Stimulated activated CD4-positive, alpha-beta T cell treated with anti-CD3 and anti-CD28 coated beads, Interleukin-4, amount 100 ng/mL, for 4 hours (primary cell): ENCODE results near the gene AADAC.
"Not testable (repeated sequence)": the region's sequence is repeated elsewhere in the genome, so short reads cannot be mapped to it uniquely, and the experiment has no call there.

Experiments used
- DNase-seq, 2 experiments: peaks; one replicate each; pipeline ENCODE4 v3.0.0-alpha.2; 2020

The AADAC gene

DNA sequence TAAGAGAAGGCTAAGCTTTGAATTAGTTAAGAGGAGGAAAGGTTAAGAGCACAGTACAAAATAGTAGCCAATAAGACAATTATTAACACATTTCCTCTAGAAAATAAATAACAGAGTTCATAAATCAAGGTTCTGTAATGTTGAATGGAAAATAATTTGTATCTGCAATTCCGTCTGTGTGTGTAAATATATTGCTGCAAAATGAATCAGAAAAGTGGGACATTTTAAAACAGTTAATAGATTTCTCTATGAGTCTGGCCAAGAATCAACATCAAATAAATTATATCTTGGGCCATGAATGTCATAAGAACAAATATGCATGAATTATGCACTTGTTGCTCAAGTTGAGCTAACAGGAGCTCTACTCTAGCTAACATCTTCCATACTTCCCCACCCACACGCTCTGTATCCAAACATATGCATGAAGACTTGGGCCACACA is 45.3 kb downstream of the AADAC start:
- no peak for DNase-seq

DNA sequence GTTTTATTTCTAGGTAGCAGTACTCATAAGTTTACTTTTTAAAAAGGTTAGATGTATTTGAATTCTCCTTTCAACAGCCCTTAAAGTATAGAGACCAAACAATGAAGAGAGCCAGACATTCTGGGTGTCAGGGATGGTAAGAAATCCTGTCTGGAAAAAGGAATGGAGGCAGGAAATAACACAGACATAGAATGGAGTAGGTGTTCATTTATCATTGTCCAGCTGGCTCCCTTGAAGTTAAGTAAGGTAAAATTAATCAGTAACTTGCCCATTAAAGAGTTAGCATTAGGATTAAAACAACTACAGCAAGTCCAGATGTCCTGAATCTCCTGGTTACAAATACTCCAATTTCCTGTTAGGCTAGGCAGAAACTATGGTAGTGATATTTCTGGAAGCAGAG is 46.0 kb downstream of the AADAC start:
- DNase-seq = no peak

DNA sequence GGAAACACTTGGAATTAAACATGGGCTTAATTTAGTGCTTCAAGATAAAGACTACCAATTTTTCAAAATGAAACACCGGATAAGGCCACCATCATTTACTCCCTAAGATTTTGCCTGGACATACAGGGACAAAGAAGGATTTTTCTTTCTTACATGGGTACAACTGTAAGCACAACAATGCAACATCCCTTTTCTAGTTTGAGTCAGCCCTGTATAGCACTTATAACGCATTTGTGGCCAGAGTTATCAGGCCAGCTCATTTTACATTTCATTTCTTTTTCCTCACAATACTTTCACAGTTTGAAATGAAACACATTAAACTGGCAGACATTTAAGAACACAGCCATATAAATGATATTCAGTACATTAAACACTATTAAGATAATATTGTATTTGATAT is 49.7 kb downstream of the AADAC start:
- DNase-seq = no peak

DNA sequence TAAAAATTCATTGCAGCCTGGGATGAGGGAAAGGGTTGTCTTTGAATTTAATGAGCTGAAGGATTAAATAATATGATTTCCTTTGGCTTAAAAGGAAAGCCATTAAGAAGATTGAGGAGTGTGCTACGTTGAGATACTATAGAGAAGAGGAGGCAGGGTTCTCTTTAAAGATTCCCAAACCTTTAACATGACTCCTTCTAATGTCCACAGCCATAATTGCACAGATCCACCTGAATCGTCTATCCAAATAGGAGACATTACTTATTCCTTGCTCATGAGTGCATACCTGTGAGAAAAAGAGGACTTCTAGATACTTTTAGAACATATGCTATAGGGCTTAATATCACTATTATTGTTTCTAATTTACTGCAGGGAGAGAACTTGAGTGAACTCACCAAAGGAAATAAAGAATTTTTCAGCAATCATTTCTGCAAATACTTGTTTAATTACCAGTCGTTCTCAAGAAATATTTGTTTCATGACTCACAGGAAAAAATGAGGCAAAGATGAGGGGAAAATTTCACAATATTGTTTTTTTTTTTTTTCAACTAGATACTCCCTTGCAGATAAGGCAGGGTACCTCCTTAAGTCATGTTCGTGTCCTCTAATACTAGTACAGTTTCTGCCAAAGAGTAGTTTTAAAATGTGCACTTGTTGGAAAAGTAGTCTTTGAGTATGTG is 50.6 kb downstream of the AADAC start:
- no peak for DNase-seq

DNA sequence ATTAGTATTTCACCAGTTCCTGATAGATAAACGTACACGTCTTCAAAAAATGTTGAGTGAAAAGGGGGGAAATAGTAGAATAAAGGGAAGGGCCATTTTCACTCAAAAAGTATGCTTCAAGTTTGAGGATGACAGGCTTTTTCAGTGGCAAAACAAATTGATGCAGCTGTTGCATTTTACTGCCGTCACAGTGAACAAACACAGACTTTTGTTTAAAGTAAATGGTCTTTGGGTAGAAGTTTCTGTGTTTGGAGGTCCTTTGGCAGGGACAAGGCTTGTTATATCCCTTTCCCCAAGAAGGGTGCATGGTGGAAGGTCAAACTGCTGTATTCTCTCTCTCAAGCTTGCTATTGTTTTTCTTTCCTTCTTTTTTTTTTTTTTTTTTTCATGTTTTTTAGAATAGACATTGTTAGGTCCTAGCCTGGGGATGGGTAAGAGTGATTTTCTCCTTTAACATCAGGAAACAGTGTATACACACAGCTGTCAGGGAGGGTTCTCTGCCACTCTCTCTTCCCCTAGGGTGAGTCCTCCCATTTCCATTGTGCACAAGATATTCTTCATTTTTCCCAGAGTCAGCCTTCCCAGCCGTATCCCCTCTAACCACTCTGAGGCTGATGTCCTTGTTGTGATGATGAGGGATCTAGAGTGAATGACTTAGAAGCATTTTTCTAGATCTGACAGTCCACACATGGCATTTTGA is 52.9 kb downstream of the AADAC start:
- DNase-seq = no peak

DNA sequence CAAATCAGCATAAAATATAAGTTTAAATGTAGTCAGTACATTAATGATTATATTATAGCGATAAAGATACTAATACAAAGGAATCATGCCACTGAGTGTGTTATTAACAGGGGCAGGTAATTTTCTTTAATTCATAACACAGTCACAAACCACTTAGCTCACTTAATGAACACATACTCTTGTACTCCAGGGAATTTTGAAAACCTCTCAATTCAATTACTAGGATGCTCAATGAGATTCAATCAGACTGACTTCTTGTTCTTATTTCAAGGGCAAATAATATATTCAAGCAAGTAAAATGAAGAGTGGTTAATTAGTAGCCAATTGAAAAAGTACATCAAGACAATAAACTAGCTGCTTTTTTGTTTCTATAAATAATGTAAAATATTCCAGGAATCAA is 53.8 kb downstream of the AADAC start:
- no peak for DNase-seq

DNA sequence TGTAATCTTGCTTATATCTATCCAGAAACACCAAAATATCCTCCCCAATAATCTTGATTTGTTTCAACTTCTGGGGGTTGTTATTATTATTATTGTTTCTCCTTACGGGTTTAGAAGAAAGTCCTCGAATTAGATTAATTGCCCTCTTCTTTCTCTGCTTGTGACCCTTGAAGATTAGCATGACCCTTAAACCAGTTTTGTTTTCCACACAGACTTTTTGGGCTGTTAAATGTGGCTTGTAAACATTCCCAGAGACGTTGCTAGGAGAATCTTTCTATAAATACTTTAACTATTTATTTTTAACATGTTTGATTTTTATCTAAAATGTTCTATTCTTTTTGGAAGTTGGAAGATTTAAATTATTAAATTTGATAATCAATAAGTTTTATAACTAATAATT is 55.3 kb downstream of the AADAC start:
- DNase-seq = no peak

DNA sequence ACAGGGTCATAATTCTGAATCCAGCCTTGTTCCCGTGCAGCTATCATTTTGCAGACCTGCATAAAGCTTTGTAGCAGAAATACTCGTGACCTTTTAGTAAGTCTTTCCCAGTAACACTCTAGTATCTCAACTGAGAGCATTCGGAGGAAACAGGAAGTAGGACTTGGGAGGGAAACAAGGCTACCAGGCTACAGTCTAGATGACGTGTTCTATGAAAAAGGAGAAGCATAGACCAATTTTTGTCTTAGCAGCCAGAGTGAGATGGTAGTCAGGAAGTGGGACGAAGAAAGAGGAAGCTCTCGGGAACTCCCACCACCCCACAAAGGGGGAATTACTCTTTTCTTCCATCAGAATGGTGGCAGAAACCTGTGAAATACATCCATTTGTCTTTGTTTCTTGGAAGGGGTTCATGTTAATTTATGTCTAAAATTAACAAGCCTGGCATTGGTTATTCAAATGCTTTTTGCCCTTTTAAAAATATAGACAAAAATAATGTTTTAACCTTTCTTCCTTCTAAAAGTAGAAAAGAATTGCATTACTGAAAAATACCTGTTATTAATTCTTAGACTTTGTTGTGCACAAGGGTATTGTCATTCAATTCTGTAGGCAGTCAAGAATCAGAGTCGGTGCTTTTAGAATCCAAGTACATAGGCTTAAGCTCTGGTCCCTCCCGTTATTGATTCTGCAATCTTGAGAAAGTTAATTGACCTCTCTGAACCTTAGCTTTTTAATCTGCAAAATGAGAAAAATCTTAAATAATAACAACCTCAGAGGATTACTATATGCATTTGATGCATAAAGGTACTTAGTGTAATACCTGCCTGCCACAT is 57.9 kb downstream of the AADAC start:
- DNase-seq = no peak

DNA sequence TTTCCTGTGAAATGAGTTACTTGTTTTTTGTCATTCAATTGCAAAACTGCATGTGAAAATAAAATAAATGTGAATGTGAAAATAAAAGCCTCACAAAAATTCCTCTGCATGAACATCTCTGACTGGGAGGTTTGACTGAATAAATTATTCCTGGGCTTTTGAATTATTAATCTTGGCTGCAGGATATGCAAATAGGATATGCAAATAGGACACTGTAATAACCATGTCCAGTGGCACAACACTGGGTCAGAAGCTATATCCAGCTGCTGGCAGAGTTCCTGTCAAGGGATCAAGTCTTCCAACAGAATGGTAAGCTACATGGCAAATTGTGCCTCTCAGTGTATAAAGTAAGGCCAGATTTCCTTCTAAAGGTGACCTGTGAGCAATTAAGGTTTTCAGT is 59.5 kb downstream of the AADAC start, which contains the start of gene SUCNR1:
TSS of gene SUCNR1 (plus strand) at position 246 of the 400 bp plus-strand sequence. CDS start 6,250 bp downstream, outside the sequence.
- no peak for DNase-seq

DNA sequence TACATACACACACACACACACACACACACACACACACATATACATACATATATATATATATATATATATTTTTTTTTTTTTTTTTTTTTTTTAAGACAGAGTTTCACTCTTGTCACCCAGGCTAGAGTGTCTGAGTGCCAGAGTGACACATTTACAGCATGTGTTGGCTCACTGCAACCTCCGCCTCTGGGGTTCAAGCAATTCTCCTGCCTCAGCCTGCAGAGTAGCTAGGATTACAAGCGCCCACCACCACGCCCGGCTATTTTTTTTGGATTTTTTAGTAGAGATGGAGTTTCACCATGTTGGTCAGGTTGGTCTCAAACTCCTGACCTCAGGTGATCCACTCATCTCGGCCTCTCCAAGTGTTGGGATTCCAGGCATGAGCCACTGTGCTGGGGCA is 60.2 kb downstream of the AADAC start:
- not testable (repeated sequence) for DNase-seq

DNA sequence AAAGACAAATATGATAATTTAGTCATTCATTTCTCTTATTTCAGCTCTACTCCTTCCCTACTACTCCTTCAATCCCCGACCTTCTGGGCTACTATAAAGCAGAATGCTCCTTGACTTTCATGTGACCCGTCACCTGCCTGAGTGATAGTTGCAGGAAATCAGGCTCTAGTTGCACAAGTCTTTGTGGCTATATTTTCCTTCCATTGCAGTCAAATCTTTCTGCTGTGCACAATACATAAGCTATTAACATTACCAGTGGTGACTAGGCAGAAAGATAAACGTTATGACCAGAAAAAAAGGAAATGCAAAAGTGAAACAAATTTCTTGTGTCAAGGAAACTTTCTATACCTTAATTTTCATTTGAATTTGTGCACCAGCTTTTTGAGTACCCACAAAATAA is 61.8 kb downstream of the AADAC start:
- no peak for DNase-seq

DNA sequence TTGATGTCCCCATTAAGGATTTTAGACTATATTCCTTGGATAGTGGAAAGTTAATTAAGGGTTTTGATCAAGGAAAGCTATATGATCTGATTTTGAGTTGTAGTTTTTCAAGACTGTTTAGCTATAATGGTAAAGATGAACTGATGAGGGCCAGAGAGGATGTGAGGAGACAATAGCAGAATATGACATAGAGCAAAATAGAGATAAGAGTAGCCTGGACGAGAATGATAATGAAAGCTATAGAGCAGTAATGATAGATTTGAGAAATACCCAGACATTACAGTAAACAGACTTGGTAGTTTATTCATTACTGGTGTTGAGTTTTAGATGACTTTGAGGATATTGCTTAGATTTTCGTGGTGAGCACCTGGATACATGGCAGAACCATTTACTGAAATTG is 63.4 kb downstream of the AADAC start:
- DNase-seq = no peak
